Measurements from ENCODE around the gene CFAP410. TPM values are rescaled to one million over a fixed set of nuclear protein-coding genes. Genes with fewer than 3 reads are reported as not detected.

The CFAP410 gene
- total and polyA plus RNA-seq, 2 of the 13 experiments (the other 11 are each of a cell fraction or from before 2014, with no cell fraction given): 8.0 to 20.1 TPM

GRCh38 chr21:44300262-44300959 is 38.8 kb downstream of the CFAP410 start (continued):
- TF ChIP-seq REPIN1 (CRISPR knock-in tag; IDR thresholded peaks at IDR 0.05; ENCODE audit: borderline replicate concordance, low read depth) (0 out of 2 replicates have a peak, but pooled peaks have one; percentile 5), ZFP41 (CRISPR knock-in tag; IDR thresholded peaks at IDR 0.05; ENCODE audit: borderline replicate concordance) (no peak), SMARCE1 (IDR thresholded peaks at IDR 0.05; ENCODE audit: borderline replicate concordance) (no peak), SMARCC2 (IDR thresholded peaks at IDR 0.05) (no peak), ETV5 (CRISPR knock-in tag; IDR thresholded peaks at IDR 0.05; ENCODE audit: borderline replicate concordance) (peak; percentile 61; the same call in 1 of the 2 replicates), EEA1 (CRISPR knock-in tag; IDR thresholded peaks at IDR 0.05; ENCODE audit: borderline replicate concordance) (no peak), LCORL (IDR thresholded peaks at IDR 0.05) (no peak), LCORL (CRISPR knock-in tag; IDR thresholded peaks at IDR 0.05) (no peak), SALL1 (CRISPR knock-in tag; IDR thresholded peaks at IDR 0.05) (peak; percentile 49; the same call in 1 of the 2 replicates), ELF4 (CRISPR knock-in tag; IDR thresholded peaks at IDR 0.05; ENCODE audit: borderline replicate concordance) (0 out of 2 replicates have a peak, but pooled peaks have one; percentile 44), SRY (CRISPR knock-in tag; IDR thresholded peaks at IDR 0.05) (0 out of 2 replicates have a peak, but pooled peaks have one; percentile 18), ZNF460 (CRISPR knock-in tag; IDR thresholded peaks at IDR 0.05; ENCODE audit: borderline replicate concordance) (no peak), HNRNPL (IDR thresholded peaks at IDR 0.05; ENCODE audit: low read depth, low read length) (peak; percentile 78; the same call in 1 of the 2 replicates), SMYD3 (CRISPR knock-in tag; IDR thresholded peaks at IDR 0.05) (no peak), TRIM24 (CRISPR knock-in tag; IDR thresholded peaks at IDR 0.05) (no peak), CBFB (CRISPR knock-in tag; IDR thresholded peaks at IDR 0.05) (peak; percentile 22; the same call in 1 of the 2 replicates), RNF219 (CRISPR knock-in tag; IDR thresholded peaks at IDR 0.05) (no peak), SMAD1 (CRISPR knock-in tag; IDR thresholded peaks at IDR 0.05; ENCODE audit: borderline replicate concordance, low read depth) (no peak), TFDP2 (CRISPR knock-in tag; IDR thresholded peaks at IDR 0.05) (peak; percentile 43; the same call in 1 of the 2 replicates), ZNF33B (CRISPR knock-in tag; IDR thresholded peaks at IDR 0.05) (no peak), CENPX (CRISPR knock-in tag; IDR thresholded peaks at IDR 0.05) (no peak), ZNF792 (CRISPR knock-in tag; IDR thresholded peaks at IDR 0.05) (no peak), ZNF337 (CRISPR knock-in tag; IDR thresholded peaks at IDR 0.05; ENCODE audit: borderline replicate concordance, low read depth) (no peak), ZNF235 (CRISPR knock-in tag; IDR thresholded peaks at IDR 0.05; ENCODE audit: borderline replicate concordance) (peak; percentile 52; the same call in 1 of the 2 replicates), RBM22 (optimal IDR thresholded peaks at IDR 0.05; ENCODE audit: low read length) (peak; percentile 19), ZBTB21 (CRISPR knock-in tag; IDR thresholded peaks at IDR 0.05) (no peak), FOXC1 (CRISPR knock-in tag; IDR thresholded peaks at IDR 0.05; ENCODE audit: borderline replicate concordance) (0 out of 2 replicates have a peak, but pooled peaks have one; percentile 32)
